ENCODE measurements around the gene XRCC1.

- TF ChIP-seq CTCF (IDR thresholded peaks at IDR 0.05) (no peak), POLR2AphosphoS5 (IDR thresholded peaks at IDR 0.05; ENCODE audit: low read depth, low read length) (no peak)
These were observed 47.6 kb upstream of the XRCC1 start for GRCh38 chr19:43622956-43623355.
